HG03066 (cell line): ENCODE results near the gene CDIP1.

ENCODE experiments used
- ATAC-seq: cut with Tn5 transposase; IDR thresholded peaks from one replicate; pipeline ENCODE4 v1.9.1; 2021; ENCODE audit warnings: low read depth; ENCODE audit not compliant: unreplicated experiment

Gene CDIP1

GRCh38 chr16:4517812-4518680 is 20.5 kb downstream of the CDIP1 start:
- no peak for ATAC-seq

- peak; percentile 53 for ATAC-seq
These were observed 22.9 kb downstream of the CDIP1 start for GRCh38 chr16:4515611-4516233.

GRCh38 chr16:4514606-4515005 is 24.0 kb downstream of the CDIP1 start:
- no peak for ATAC-seq

- no peak for ATAC-seq
These were observed 24.7 kb downstream of the CDIP1 start for GRCh38 chr16:4513881-4514280.

GRCh38 chr16:4513086-4513860 is 25.3 kb downstream of the CDIP1 start:
- no peak for ATAC-seq

- no peak for ATAC-seq
These were observed 26.1 kb downstream of the CDIP1 start for GRCh38 chr16:4512473-4512872.

- ATAC-seq, result no peak
These were observed 27.0 kb downstream of the CDIP1 start for GRCh38 chr16:4511441-4512082.

- no peak for ATAC-seq
These were observed 27.7 kb downstream of the CDIP1 start for GRCh38 chr16:4510747-4511426.

- ATAC-seq, result no peak
These were observed 28.4 kb downstream of the CDIP1 start for GRCh38 chr16:4510131-4510530.

- no peak for ATAC-seq
These were observed 29.2 kb downstream of the CDIP1 start for GRCh38 chr16:4509420-4509819.

- ATAC-seq, result no peak
These were observed 29.8 kb downstream of the CDIP1 start for GRCh38 chr16:4508806-4509205.

GRCh38 chr16:4507588-4508345 is 30.8 kb downstream of the CDIP1 start:
- ATAC-seq, result no peak

GRCh38 chr16:4506450-4506849 is 32.1 kb downstream of the CDIP1 start:
- ATAC-seq, result no peak

GRCh38 chr16:4505356-4506147 is 33.0 kb downstream of the CDIP1 start:
- ATAC-seq, result no peak

- ATAC-seq, result no peak
These were observed 37.5 kb downstream of the CDIP1 start for GRCh38 chr16:4501071-4501478.

GRCh38 chr16:4500272-4500671 is 38.3 kb downstream of the CDIP1 start:
- no peak for ATAC-seq

GRCh38 chr16:4499196-4499555 is 39.4 kb downstream of the CDIP1 start:
- no peak for ATAC-seq

- ATAC-seq, result no peak
These were observed 39.9 kb downstream of the CDIP1 start for GRCh38 chr16:4498546-4499195.
